ENCODE data around the gene CAMP.

DNA sequence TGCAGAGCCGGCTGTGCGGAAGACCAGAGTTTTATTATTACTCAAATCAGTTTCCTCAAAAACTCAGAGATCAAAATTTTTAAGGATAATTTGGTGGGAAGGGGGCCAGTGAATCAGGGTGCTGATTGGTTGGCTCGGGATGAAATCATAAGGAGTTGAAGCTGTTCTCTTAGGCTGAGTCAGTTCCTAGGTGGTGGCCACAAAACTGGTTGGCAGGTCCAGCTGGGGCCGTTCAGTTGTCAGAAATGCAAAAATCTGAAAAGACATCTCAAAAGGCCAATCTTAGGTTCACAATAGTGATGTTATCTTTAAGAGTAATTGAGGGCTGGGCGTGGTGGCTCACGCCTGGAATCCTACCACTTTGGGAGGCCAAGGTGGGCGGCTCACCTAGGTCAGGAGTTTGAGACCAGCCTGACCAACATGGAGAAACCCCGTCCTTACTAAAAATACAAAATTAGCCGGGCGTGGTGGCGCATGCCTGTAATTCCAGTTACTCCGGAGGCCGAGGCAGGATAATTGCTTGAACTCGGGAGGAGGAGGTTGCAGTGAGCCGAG, 15.3 kb downstream of the CAMP start:
- TF ChIP-seq CTCF (IDR thresholded peaks at IDR 0.05) (no peak), POLR2A (IDR thresholded peaks at IDR 0.05) (no peak)

Data from body of pancreas (tissue), 4 donors.